ENCODE data around the gene OR8G1. TPM values are rescaled to one million over a fixed set of nuclear protein-coding genes. Genes with fewer than 3 reads are reported as not detected.
"Not testable (repeated sequence)": the region's sequence is repeated elsewhere in the genome, so short reads cannot be mapped to it uniquely, and the experiment has no call there.

The OR8G1 gene
- total and polyA plus RNA-seq, 10 of the 15 experiments (the other 5 are each of a cell fraction or from before 2014, with no cell fraction given) = not detected

GRCh38 chr11:124256076-124256475 is 15.2 kb downstream of the OR8G1 start, which contains the start of gene OR8G5:
OR8G5 (plus strand) TSS chr11:124256376; CDS start chr11:124264932, 8,556 bp downstream.
- Histone ChIP-seq H2AFZ (ENCODE audit: control insufficient read depth, low read depth, low read length) (no peak within 1 kb of the TSS), H3K79me2 (ENCODE audit: control insufficient read depth, insufficient read depth, low read length) (no peaks in the 10 kb centered on the region), H3K9me3 (replicated peaks; ENCODE audit: control insufficient read depth, insufficient read depth, low read length) (no peaks in the 10 kb centered on the region), H3K36me3 (ENCODE audit: control insufficient read depth in 2 of 2, insufficient read depth in 2 of 2, low read length in 1 of 2) (no peaks in the 10 kb centered on the region), H3K27me3 (replicated peaks in 1 of 2; ENCODE audit: control insufficient read depth in 2 of 2, insufficient read depth in 2 of 2, low read length in 1 of 2) (0 out of 4 replicates have a peak, but pooled peaks cover 0 to 2% of the 10 kb centered on the region in 2 experiments), H3K4me3 (no peak within 1 kb of the TSS), H3K4me2 (ENCODE audit: control insufficient read depth, insufficient read depth) (no peak within 1 kb of the TSS), H3K27ac (ENCODE audit: control insufficient read depth, insufficient read depth) (no peak within 1 kb of the TSS), H4K20me1 (ENCODE audit: control insufficient read depth, insufficient read depth) (no peaks in the 10 kb centered on the region), H3K9ac (ENCODE audit: control insufficient read depth, insufficient read depth, low read length) (no peak within 1 kb of the TSS), H3K4me1 (ENCODE audit: control insufficient read depth, insufficient read depth, low read length) (no peaks in the 10 kb centered on the region)
- intact Hi-C loops (cut with micrococcal nuclease; ENCODE audit: unreplicated experiment) = no loop called here
- FAIRE-seq (no peak), ATAC-seq (no peak), DNase-seq (ENCODE audit: low read depth, low spot score) (no peak)
- ChIA-PET CTCF (interaction anchor here (0.6 kb wide), 1 partner anchor 13 kb away, joined by 3 read pairs; no protein-coding TSS in a partner anchor), POLR2A (no interaction called here), SMC1A (ENCODE audit: uncharacterized antibody, unreplicated experiment) (no interaction called here), RAD21 (ENCODE audit: unreplicated experiment) (no interaction called here)
- BruUV-seq (replicated peaks) = no TSS peak
- TF ChIP-seq E4F1 (IDR thresholded peaks at IDR 0.05; ENCODE audit: borderline replicate concordance, partially characterized antibody) = no peak
- TF ChIP-seq NFIC (IDR thresholded peaks at IDR 0.05; ENCODE audit: low read depth, low read length) = no peak
- TF ChIP-seq HCFC1 (IDR thresholded peaks at IDR 0.05; ENCODE audit: low read length) = no peak
- no peak for TF ChIP-seq ZNF207 (IDR thresholded peaks at IDR 0.05; ENCODE audit: borderline replicate concordance)
- TF ChIP-seq POU2F2 (IDR thresholded peaks at IDR 0.05; ENCODE audit: borderline replicate concordance, low read depth, low read length) = no peak
- in situ Hi-C loops (cut with MboI) = no loop called here
- 29% methylated on average over 4 of the region's 4 CpGs for WGBS (ENCODE audit: insufficient coverage, insufficient replicate concordance, low lambda C conversion rate, missing lambda C conversion rate)

GRCh38 chr11:124265041-124265440 is 24.1 kb downstream of the OR8G1 start:
- POLR2A ChIA-PET; FAIRE-seq; H3K36me3 ChIP-seq (ENCODE audit: control insufficient read depth in 2 of 2, insufficient read depth in 2 of 2, low read length in 1 of 2); intact Hi-C loops (cut with micrococcal nuclease; ENCODE audit: unreplicated experiment); ATAC-seq; CTCF ChIA-PET; in situ Hi-C loops (cut with MboI); BruUV-seq (replicated peaks); H3K27ac ChIP-seq (ENCODE audit: control insufficient read depth, insufficient read depth); H3K9ac ChIP-seq (ENCODE audit: control insufficient read depth, insufficient read depth, low read length); DNase-seq (ENCODE audit: low read depth, low spot score); H3K79me2 ChIP-seq (ENCODE audit: control insufficient read depth, insufficient read depth, low read length); H2AFZ ChIP-seq (ENCODE audit: control insufficient read depth, low read depth, low read length); SMC1A ChIA-PET (ENCODE audit: uncharacterized antibody, unreplicated experiment); H3K4me2 ChIP-seq (ENCODE audit: control insufficient read depth, insufficient read depth); H3K9me3 ChIP-seq (replicated peaks; ENCODE audit: control insufficient read depth, insufficient read depth, low read length); H4K20me1 ChIP-seq (ENCODE audit: control insufficient read depth, insufficient read depth); H3K27me3 ChIP-seq (replicated peaks in 1 of 2; ENCODE audit: control insufficient read depth in 2 of 2, insufficient read depth in 2 of 2, low read length in 1 of 2); RAD21 ChIA-PET (ENCODE audit: unreplicated experiment); H3K4me1 ChIP-seq (ENCODE audit: control insufficient read depth, insufficient read depth, low read length); H3K4me3 ChIP-seq: not testable (repeated sequence)
- 25% methylated on average over 4 of the region's 4 CpGs for WGBS (ENCODE audit: insufficient coverage, insufficient replicate concordance, low lambda C conversion rate, missing lambda C conversion rate)

- H3K27ac ChIP-seq (ENCODE audit: control insufficient read depth, insufficient read depth); H3K9me3 ChIP-seq (replicated peaks; ENCODE audit: control insufficient read depth, insufficient read depth, low read length); CTCF ChIA-PET; RAD21 ChIA-PET (ENCODE audit: unreplicated experiment); FAIRE-seq; DNase-seq (ENCODE audit: low read depth, low spot score); H3K4me1 ChIP-seq (ENCODE audit: control insufficient read depth, insufficient read depth, low read length); H3K27me3 ChIP-seq (replicated peaks in 1 of 2; ENCODE audit: control insufficient read depth in 2 of 2, insufficient read depth in 2 of 2, low read length in 1 of 2); H2AFZ ChIP-seq (ENCODE audit: control insufficient read depth, low read depth, low read length); intact Hi-C loops (cut with micrococcal nuclease; ENCODE audit: unreplicated experiment); H3K9ac ChIP-seq (ENCODE audit: control insufficient read depth, insufficient read depth, low read length); in situ Hi-C loops (cut with MboI); POLR2A ChIA-PET; BruUV-seq (replicated peaks); H4K20me1 ChIP-seq (ENCODE audit: control insufficient read depth, insufficient read depth); H3K79me2 ChIP-seq (ENCODE audit: control insufficient read depth, insufficient read depth, low read length); SMC1A ChIA-PET (ENCODE audit: uncharacterized antibody, unreplicated experiment); H3K36me3 ChIP-seq (ENCODE audit: control insufficient read depth in 2 of 2, insufficient read depth in 2 of 2, low read length in 1 of 2); H3K4me2 ChIP-seq (ENCODE audit: control insufficient read depth, insufficient read depth); ATAC-seq; H3K4me3 ChIP-seq: not testable (repeated sequence)
- WGBS (ENCODE audit: insufficient coverage, insufficient replicate concordance, low lambda C conversion rate, missing lambda C conversion rate) = 34% methylated on average over 7 of the region's 7 CpGs
These were observed 30.0 kb downstream of the OR8G1 start for GRCh38 chr11:124270886-124271285.
